PC-9 (cell line): ENCODE results near the gene CACNA2D1. TPM values are rescaled to one million over a fixed set of nuclear protein-coding genes. Genes with fewer than 3 reads are reported as not detected.
A peak's percentile ranks its signal among the peaks of the same experiment; 100 is the strongest.

Experiments used
- BruUV-seq: library from RNA; stranded (reverse); fragments of 400-500 nt; replicated peaks from 2 replicates; lab custom pipeline; 2021; lab: Mats Ljungman, UMichigan
- CTCF ChIA-PET: fragments of 300-600 bp; sonication (Branson Sonifier 250); formaldehyde crosslinking; loops from one replicate; lab custom pipeline; 2022; ENCODE audit warnings: antibody characterized with exemption; lab: Charles Lee
- POLR2A ChIA-PET: fragments of 300-600 bp; sonication (Branson Sonifier 250); formaldehyde crosslinking; loops from one replicate; lab custom pipeline; 2022; ENCODE audit warnings: antibody characterized with exemption; ENCODE audit not compliant: unreplicated experiment; lab: Charles Lee
- DNase-seq, 2 experiments: peaks; one replicate each; pipeline versions ENCODE4 v3.0.0 to v3.0.0-alpha.2; 2015 to 2022; ENCODE audit warnings: mixed read lengths in 1 of 2
- H2AFZ ChIP-seq: fragments of 200-600 bp; sonication (generic); 2 replicates; pipeline ENCODE4 v1.8.1; 2017; ENCODE audit warnings: antibody characterized with exemption
- H3F3A ChIP-seq: fragments of 200-600 bp; sonication (generic); 2 replicates; pipeline ENCODE4 v1.8.1; 2017; ENCODE audit warnings: antibody characterized with exemption, mild to moderate bottlenecking, low read depth; ENCODE audit not compliant: insufficient read depth
- H3K27ac ChIP-seq: fragments of 200-600 bp; sonication (generic); 2 replicates; pipeline ENCODE4 v1.6.1; 2016; ENCODE audit warnings: mixed run types
- H3K27me3 ChIP-seq: fragments of 200-600 bp; sonication (generic); 2 replicates; pipeline ENCODE4 v1.6.1; 2016; ENCODE audit warnings: low read depth, mixed run types; ENCODE audit not compliant: insufficient read depth
- H3K36me3 ChIP-seq: fragments of 200-600 bp; sonication (generic); 2 replicates; pipeline ENCODE4 v1.6.1; 2016; ENCODE audit warnings: low read depth, mixed run types
- H3K4me1 ChIP-seq: fragments of 200-600 bp; sonication (generic); replicated peaks from 2 replicates; pipeline ENCODE4 v1.6.1; 2016; ENCODE audit warnings: mixed run types; ENCODE audit not compliant: insufficient read depth
- H3K4me2 ChIP-seq: fragments of 200-600 bp; sonication (generic); 2 replicates; pipeline ENCODE4 v1.6.1; 2017; ENCODE audit warnings: mixed run types
- H3K4me3 ChIP-seq: fragments of 200-600 bp; sonication (generic); 2 replicates; pipeline ENCODE4 v1.6.1; 2016; ENCODE audit warnings: mixed run types
- H3K79me2 ChIP-seq: fragments of 200-600 bp; sonication (generic); 2 replicates; pipeline ENCODE4 v1.6.1; 2017; ENCODE audit warnings: low read depth, mixed run types
- H3K9me2 ChIP-seq: fragments of 200-600 bp; sonication (generic); 2 replicates; pipeline ENCODE4 v1.8.1; 2017; ENCODE audit warnings: mild to moderate bottlenecking; ENCODE audit not compliant: insufficient read depth
- H3K9me3 ChIP-seq: fragments of 200-600 bp; sonication (generic); 2 replicates; pipeline ENCODE4 v1.8.1; 2016; ENCODE audit warnings: low read depth; ENCODE audit not compliant: insufficient read depth
- H4K20me1 ChIP-seq: fragments of 200-600 bp; sonication (generic); 2 replicates; pipeline ENCODE4 v1.8.1; 2017; ENCODE audit not compliant: insufficient read depth
- EZH2 ChIP-seq: fragments of 200-600 bp; sonication (generic); IDR thresholded peaks from 2 replicates; pipeline ENCODE4 v1.8.0; 2017; ENCODE audit warnings: antibody characterized with exemption, low read depth
- intact Hi-C: fragments of 100-400 bp; cut with micrococcal nuclease; formaldehyde crosslinking; loops from one replicate; pipeline ENCODE4 v1.10.0; 2022; ENCODE audit not compliant: unreplicated experiment
- total RNA-seq: library from RNA; stranded (reverse); gene quantifications from 2 replicates; pipeline ENCODE4 v1.2.3, GENCODE V29; 2021
- TF ChIP-seq, protein P1 (sequence below): fragments of 200-600 bp; sonication (generic); conservative IDR thresholded peaks from 2 replicates; pipeline ENCODE4 v1.6.1; 2017; ENCODE audit warnings: mixed run types, antibody characterized with exemption, mild to moderate bottlenecking, moderate library complexity

CACNA2D1 gene
- total RNA-seq, 1 experiment from 2014 or later = 3.2 TPM

GRCh38 chr7:82106201-82106600 is 337.4 kb downstream of the CACNA2D1 start:
- Histone ChIP-seq H3F3A (no peaks in the 10 kb centered on the region), H3K79me2 (no peaks in the 10 kb centered on the region), H3K9me2 (no peaks in the 10 kb centered on the region), H2AFZ (no peak overlapping the region), H3K27ac (no peak overlapping the region), H3K4me1 (peaks cover 6% of the 10 kb centered on the region), H3K9me3 (no peaks in the 10 kb centered on the region), H4K20me1 (no peaks in the 10 kb centered on the region), H3K4me3 (no peak overlapping the region), H3K36me3 (no peaks in the 10 kb centered on the region), H3K27me3 (no peaks in the 10 kb centered on the region), H3K4me2 (no peak overlapping the region)
- intact Hi-C loops = no loop called here
- POLR2A ChIA-PET = no interaction called here
- CTCF ChIA-PET = no interaction called here
- TF ChIP-seq EZH2 = no peak
- TF ChIP-seq, protein P1, sequence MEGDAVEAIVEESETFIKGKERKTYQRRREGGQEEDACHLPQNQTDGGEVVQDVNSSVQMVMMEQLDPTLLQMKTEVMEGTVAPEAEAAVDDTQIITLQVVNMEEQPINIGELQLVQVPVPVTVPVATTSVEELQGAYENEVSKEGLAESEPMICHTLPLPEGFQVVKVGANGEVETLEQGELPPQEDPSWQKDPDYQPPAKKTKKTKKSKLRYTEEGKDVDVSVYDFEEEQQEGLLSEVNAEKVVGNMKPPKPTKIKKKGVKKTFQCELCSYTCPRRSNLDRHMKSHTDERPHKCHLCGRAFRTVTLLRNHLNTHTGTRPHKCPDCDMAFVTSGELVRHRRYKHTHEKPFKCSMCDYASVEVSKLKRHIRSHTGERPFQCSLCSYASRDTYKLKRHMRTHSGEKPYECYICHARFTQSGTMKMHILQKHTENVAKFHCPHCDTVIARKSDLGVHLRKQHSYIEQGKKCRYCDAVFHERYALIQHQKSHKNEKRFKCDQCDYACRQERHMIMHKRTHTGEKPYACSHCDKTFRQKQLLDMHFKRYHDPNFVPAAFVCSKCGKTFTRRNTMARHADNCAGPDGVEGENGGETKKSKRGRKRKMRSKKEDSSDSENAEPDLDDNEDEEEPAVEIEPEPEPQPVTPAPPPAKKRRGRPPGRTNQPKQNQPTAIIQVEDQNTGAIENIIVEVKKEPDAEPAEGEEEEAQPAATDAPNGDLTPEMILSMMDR = no peak
- no TSS peak for BruUV-seq
- DNase-seq = no peak

GRCh38 chr7:82105463-82105862 is 338.1 kb downstream of the CACNA2D1 start:
- H3K4me1 ChIP-seq = peaks cover 6% of the 10 kb centered on the region
- H3K4me2 ChIP-seq = no peak overlapping the region
- no peaks in the 10 kb centered on the region for H3K36me3 ChIP-seq
- TF ChIP-seq EZH2 = no peak
- TF ChIP-seq, protein P1 = no peak
- no peaks in the 10 kb centered on the region for H3K9me3 ChIP-seq
- no peak overlapping the region for H3K4me3 ChIP-seq
- H3K9me2 ChIP-seq = no peaks in the 10 kb centered on the region
- intact Hi-C loops = no loop called here
- H2AFZ ChIP-seq = peak overlapping the region; percentile 68; the same call in 1 of the 2 replicates
- DNase-seq = peak in 1 of 2 experiments; percentile 46
- H3K27me3 ChIP-seq = no peaks in the 10 kb centered on the region
- ChIA-PET CTCF (no interaction called here), POLR2A (no interaction called here)
- BruUV-seq = no TSS peak
- H3K79me2 ChIP-seq = no peaks in the 10 kb centered on the region
- H4K20me1 ChIP-seq = no peaks in the 10 kb centered on the region
- H3K27ac ChIP-seq = no peak overlapping the region
- no peaks in the 10 kb centered on the region for H3F3A ChIP-seq

DNA sequence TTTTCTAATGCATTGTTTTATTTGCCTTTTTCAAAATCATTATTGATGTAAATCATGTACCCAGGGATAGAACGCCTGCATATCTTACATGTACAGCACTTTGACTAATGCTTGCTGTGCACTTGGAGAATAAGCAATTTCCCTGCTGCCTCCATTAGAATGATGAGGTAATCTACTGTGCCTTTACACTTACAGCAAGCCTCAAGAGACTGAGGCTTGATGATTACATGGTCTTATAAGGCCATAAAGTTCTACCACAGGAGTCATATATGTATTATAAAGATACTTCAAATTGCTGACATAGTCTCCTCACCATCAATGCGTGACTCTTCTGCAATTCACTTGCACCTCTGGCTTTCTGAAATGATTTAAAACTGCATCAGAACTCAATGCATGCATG is 345.2 kb downstream of the CACNA2D1 start:
- Histone ChIP-seq H3K9me3 (no peaks in the 10 kb centered on the region), H3K27me3 (no peaks in the 10 kb centered on the region), H3K36me3 (no peaks in the 10 kb centered on the region), H3F3A (no peaks in the 10 kb centered on the region), H3K79me2 (no peaks in the 10 kb centered on the region), H3K4me2 (no peak overlapping the region), H3K9me2 (no peaks in the 10 kb centered on the region), H2AFZ (no peak overlapping the region), H3K4me1 (no peaks in the 10 kb centered on the region), H3K4me3 (no peak overlapping the region), H3K27ac (no peak overlapping the region), H4K20me1 (no peaks in the 10 kb centered on the region)
- intact Hi-C loops = no loop called here
- TF ChIP-seq EZH2 = no peak
- TF ChIP-seq, protein P1 = no peak
- DNase-seq = no peak
- ChIA-PET POLR2A (no interaction called here), CTCF (no interaction called here)
- no TSS peak for BruUV-seq
